GM21825 (cell line): ENCODE results near the gene MMP1.

Experiments used
- ATAC-seq: cut with Tn5 transposase; IDR thresholded peaks from one replicate; pipeline ENCODE4 v1.9.1; 2021; ENCODE audit warnings: mild to moderate bottlenecking, moderate library complexity; ENCODE audit not compliant: unreplicated experiment

Gene MMP1

DNA sequence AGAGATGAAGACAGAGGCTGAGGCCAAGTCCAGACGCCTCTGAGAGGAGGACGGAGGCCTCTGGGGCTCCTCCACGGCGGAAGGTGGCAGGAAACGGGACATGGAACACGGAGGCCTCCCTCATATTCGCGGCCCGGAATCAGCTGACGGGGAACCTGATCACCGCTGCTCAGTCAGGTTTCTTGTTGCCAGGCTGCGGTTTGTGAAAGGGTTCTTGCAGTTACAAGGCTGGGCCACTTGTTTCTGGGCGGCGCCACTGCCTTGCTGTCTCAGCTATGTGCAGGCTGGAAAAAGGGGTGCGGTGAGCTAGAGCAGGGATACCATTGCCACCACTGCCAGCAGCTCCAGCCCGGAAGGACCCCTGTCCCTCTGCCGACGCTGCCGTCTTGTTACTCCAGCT is 10.0 kb upstream of the MMP1 start:
- no peak for ATAC-seq

DNA sequence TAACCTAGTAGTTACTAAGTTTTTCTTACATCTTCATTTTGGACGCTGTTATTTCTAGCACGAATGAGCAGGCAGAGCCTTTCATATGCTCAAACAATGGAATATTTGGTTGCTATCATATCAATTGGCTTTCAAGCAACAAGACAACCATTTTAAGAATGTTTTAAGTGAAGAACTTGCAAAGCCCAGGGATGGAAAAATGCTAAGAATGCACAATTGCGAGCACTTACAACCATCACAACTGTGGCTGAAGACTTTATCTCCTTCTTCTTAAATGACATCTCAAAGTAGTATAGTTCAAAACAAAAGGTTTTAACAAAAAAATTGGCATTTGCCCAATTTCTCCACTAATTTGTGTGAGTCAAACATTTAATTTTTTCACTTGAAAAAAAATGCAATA is 8.3 kb upstream of the MMP1 start:
- no peak for ATAC-seq

- ATAC-seq: no peak
These were observed 4.4 kb upstream of the MMP1 start for GRCh38 chr11:102802341-102802740.

DNA sequence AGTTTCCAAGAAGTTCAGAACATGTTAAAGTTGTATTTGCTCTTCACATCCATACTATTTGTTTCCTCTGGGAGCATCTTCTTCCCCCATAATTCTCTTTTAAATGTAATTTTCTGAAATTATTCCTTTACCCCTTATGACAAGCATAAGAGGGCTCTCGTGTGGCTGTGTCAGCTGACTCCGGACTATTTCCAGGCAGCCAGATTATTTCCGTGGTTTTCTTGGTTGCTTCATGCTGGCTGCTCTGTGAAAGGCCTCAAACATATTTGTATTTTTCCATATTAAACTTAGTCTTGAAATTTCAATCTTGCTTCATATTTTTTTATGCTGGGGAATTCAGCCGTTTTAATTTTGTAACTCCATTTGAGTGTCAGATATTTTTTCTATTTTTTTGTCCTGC is 2.8 kb upstream of the MMP1 start:
- no peak for ATAC-seq

GRCh38 chr11:102799681-102800340 is 1.9 kb upstream of the MMP1 start:
- ATAC-seq: no peak

DNA sequence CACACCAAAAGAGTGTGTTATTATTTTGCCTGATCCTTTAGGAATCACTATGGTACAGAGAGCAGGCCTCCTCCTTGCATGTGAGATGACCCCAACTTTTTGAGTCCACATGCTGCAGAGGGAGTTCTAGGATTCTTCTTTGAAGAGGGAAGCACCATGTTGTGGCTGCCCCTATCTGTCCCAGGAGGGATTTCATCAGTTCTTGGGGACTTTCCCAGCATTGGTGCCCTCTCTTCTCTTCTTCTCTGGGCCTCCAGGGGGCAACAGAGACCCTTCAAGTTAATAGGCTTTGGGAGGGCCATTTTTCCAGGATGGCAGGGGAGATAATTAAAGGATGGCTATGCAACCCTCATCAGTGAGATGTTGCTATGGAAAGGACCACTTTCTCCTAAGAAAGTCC is 3.6 kb downstream of the MMP1 start:
- peak; percentile 97 for ATAC-seq

DNA sequence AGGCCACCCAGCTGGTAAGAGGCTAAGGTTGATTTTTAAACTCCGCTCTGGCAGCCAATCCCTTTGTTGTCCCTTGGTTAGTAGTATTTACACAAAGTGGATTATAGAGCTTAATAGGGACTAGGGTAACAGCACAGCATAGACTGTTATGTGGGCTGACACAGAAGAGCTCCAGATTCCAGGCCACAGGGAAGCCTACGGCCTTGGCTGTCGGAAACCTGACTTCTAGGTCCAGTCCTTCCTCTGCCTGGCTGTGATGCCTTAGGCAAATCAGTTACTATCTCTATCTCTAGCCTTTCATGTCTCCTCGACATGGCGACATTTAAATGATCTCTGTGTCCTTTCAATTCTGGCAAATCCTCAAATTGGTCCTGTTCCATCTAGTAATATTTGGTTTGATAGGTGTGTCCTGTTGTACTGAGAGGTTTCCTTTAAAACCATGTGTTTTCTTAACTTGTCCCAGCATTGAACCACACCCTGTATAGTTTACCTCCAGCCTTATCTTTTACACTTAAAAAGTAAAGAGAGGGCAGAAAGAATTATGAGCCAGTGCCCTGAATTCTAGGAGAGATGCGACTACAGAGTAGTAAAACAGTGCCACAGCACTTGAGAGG is 4.2 kb downstream of the MMP1 start:
- no peak for ATAC-seq

DNA sequence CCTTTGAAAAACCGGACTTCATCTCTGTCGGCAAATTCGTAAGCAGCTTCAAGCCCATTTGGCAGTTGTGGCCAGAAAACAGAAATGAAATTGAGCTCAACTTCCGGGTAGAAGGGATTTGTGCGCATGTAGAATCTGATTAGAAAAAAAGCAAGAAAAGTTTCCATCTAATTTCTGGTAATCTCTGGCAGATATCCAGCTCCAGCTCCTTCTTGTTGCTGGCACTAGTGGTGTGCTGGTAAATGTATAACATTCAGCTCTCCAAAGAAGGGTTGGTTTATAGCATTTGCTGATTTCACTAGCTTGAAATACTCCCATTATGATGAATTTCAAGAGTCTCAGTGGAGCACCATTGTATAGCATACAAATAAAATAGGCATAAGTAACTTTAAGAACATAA is 5.4 kb downstream of the MMP1 start:
- no peak for ATAC-seq

GRCh38 chr11:102791271-102792036 is 6.5 kb downstream of the MMP1 start:
- no peak for ATAC-seq

GRCh38 chr11:102788334-102788995 is 9.5 kb downstream of the MMP1 start:
- ATAC-seq: no peak

DNA sequence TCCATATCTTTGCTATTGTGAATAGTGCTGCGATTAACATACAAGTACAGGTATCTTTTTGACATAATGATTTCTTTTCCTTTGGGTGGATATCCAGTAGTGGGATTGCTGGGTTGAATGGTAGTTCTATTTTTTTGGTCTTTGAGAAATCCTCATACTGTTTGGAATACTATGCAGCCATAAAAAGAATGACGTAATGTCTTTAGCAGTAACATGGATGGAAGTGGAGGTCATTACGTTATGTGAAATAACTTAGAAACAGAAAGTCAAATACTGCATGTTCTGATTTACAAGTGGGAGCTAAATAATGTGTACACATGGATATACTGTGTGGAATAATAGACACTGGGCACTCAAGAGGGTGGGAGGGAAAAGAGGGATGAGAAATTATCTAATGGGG is 13.6 kb downstream of the MMP1 start:
- ATAC-seq: no peak

- ATAC-seq: no peak
These were observed 14.2 kb downstream of the MMP1 start for GRCh38 chr11:102783720-102784119.

DNA sequence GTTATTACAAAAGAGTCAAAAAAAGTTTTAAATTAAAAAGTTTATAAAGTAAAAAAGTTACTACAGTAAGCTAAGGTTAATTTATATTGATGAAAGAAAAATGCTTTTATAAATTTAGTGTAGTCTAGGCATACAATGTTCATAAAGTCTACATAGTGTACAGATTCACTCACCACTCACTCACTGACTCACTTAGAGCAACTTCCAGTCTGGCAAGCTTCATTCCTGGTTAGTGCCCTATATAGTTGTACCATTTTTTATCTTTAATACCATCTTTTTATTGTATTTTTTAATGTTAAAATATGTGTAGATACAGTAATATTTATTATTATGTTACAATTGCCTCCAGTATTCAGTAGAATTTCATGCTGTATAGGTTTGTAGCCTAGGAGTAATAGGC is 14.9 kb downstream of the MMP1 start:
- no peak for ATAC-seq

DNA sequence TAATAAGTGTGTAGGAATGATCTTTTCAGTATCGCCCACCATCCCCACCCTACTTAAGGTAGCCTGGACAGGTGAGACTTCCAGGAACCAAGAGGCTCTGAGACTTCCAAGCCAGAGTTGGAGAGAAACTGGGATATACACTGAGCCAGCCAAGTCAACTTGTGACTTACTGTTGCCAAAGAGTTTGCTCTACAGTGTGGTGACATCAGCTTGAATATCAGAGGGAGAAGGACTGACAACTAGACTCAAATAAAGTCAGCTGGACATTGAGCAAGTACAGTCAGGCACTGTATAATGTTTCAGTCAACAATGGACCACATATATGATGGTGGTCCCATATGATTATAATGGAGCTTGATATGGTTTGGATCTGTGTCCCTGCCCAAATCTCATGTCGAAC is 16.3 kb downstream of the MMP1 start:
- no peak for ATAC-seq

- ATAC-seq: no peak
These were observed 17.5 kb downstream of the MMP1 start, which contains the start of gene MMP10 for GRCh38 chr11:102780491-102780918. Gene MMP10, minus strand, starts transcription at chr11:102780628. Its CDS starts 37 bp downstream, at chr11:102780591.

DNA sequence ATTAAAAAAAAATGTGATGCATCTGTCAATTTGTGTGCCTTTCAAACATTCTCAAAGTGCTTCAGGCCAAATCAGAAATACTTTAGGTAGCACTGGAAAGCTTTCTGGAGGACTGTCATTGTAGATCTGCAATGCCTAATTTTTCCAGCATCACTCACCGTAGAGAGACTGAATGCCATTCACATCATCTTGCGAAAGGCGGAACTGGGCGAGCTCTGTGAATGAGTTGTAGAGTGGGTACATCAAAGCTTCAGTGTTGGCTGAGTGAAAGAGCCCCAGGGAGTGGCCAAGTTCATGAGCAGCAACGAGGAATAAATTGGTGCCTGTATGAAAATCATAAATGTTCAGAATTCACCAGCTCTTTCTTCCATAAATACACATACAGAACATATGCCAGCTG is 21.5 kb downstream of the MMP1 start:
- no peak for ATAC-seq

- ATAC-seq: no peak
These were observed 24.6 kb downstream of the MMP1 start for GRCh38 chr11:102773386-102773785.

GRCh38 chr11:102771351-102771750 is 26.6 kb downstream of the MMP1 start:
- ATAC-seq: no peak

DNA sequence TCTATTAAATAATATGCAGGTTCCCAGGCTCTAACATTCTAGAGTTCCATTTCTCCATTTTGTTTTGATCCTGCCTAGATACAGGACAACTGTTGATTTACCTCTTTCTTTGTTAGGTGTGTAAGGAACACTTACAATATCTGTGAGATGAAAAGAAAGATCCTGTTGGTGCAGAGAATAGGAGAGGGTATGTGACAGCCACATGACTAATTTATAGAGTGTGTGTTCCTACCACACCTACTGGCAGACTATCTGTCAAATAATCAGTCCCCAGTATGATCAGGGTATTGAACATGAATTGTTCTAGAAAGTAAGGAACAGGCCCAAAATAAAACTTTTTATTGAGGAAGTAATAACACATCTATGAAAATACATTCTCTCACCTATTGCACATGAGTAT is 27.8 kb downstream of the MMP1 start:
- ATAC-seq: no peak

DNA sequence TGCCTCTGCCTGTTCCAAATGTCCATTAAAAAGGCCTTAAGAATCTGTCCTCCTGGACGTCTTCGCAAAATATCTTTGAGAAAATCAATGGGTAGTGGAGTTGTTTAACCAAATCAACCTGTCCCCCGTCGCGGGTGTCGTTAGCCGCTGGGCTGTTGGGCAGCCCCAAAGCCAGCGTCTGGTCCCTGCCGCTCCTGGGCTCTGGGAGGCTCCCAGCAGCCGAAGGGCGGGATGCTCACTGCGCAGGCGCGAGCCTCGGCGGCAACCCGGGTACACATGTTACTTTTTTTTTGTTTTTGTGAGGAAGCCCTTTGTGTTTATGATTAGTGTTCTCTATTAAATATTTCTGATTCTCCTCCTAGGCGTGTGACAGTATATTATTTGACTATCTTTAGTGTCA is 30.2 kb downstream of the MMP1 start:
- ATAC-seq: no peak

DNA sequence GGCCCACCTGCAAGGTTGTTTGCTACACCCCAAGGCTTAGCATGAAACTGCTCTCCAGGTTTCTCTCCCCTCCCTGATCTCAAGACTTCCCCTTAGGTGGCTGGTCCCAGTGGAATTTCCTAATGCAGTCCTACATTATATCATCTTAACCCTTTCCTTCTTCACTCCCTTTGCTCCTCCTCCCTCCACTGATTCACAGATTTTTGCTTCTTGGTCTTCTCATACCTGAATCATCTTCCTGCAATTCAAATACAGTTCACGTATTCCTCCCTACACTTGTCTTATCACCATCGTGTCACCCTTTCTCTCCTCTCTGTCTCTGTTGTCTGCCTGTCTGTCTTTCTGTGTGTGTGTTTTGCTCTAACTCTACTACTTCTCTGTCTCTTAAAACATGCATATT is 34.5 kb downstream of the MMP1 start:
- ATAC-seq: no peak

DNA sequence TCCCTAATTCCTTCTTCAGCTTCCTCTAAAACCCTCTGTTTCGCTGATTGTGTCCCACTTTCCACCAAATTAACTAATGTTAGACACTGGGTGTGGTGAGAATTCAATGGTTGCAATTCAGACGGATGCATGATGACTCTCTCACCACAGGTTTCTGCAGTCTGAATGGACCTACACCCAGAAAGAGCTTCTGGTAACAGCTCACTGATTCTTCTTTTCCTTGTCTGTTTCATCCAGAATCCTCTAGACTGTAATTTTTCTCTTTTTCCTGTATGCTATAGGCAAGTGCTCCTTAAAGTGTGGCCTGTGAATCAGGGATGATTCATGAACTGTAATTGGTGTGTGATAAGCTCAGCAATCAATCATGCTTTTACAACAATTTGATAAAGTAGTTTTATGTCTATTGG is 35.6 kb downstream of the MMP1 start:
- ATAC-seq: no peak
